Effector CD8-positive, alpha-beta T cell (primary cell): ENCODE results near the gene REV1.
"Not testable (repeated sequence)": the region's sequence is repeated elsewhere in the genome, so short reads cannot be mapped to it uniquely, and the experiment has no call there.

Source experiments
- DNase-seq: peaks from one replicate; lab custom pipeline; 2025; lab: John Stamatoyannopoulos, UW

The REV1 gene

GRCh38 chr2:99487906-99488305 lies 1.9 kb downstream of the REV1 start:
- DNase-seq = no peak

GRCh38 chr2:99485824-99486223 lies 4.0 kb downstream of the REV1 start:
- DNase-seq = no peak

GRCh38 chr2:99485411-99485810 lies 4.4 kb downstream of the REV1 start:
- no peak for DNase-seq

- no peak for DNase-seq
Measured at GRCh38 chr2:99484205-99484604, 5.6 kb downstream of the REV1 start.

- DNase-seq = no peak
Measured at GRCh38 chr2:99481941-99482340, 7.9 kb downstream of the REV1 start.

GRCh38 chr2:99481527-99481926 lies 8.3 kb downstream of the REV1 start:
- DNase-seq = no peak

- DNase-seq = no peak
Measured at GRCh38 chr2:99480390-99480789, 9.4 kb downstream of the REV1 start.

- DNase-seq = no peak
Measured at GRCh38 chr2:99478632-99479031, 11.2 kb downstream of the REV1 start.

GRCh38 chr2:99477054-99477453 lies 12.8 kb downstream of the REV1 start:
- no peak for DNase-seq

GRCh38 chr2:99476629-99477028 lies 13.2 kb downstream of the REV1 start:
- no peak for DNase-seq

GRCh38 chr2:99475095-99475494 lies 14.7 kb downstream of the REV1 start:
- DNase-seq = not testable (repeated sequence)

GRCh38 chr2:99473518-99474083 lies 16.2 kb downstream of the REV1 start:
- DNase-seq = no peak

- DNase-seq = no peak
Measured at GRCh38 chr2:99472600-99472960, 17.2 kb downstream of the REV1 start.

GRCh38 chr2:99471654-99472599 lies 17.9 kb downstream of the REV1 start:
- DNase-seq = no peak

- DNase-seq = no peak
Measured at GRCh38 chr2:99470957-99471356, 18.9 kb downstream of the REV1 start.

GRCh38 chr2:99470459-99470858 lies 19.4 kb downstream of the REV1 start:
- not testable (repeated sequence) for DNase-seq

- no peak for DNase-seq
Measured at GRCh38 chr2:99469394-99469793, 20.4 kb downstream of the REV1 start.

GRCh38 chr2:99468155-99468554 lies 21.7 kb downstream of the REV1 start:
- DNase-seq = no peak

GRCh38 chr2:99467390-99467789 lies 22.4 kb downstream of the REV1 start:
- DNase-seq = no peak

GRCh38 chr2:99461828-99462483 lies 27.9 kb downstream of the REV1 start:
- no peak for DNase-seq

GRCh38 chr2:99458529-99458928 lies 31.3 kb downstream of the REV1 start:
- no peak for DNase-seq

GRCh38 chr2:99451686-99452085 lies 38.1 kb downstream of the REV1 start:
- DNase-seq = no peak

GRCh38 chr2:99451280-99451679 lies 38.5 kb downstream of the REV1 start:
- DNase-seq = no peak
